Gastrocnemius medialis (tissue), 4 donors: Measurements from ENCODE around the gene TMIGD1. TPM values are rescaled to one million over a fixed set of nuclear protein-coding genes. Genes with fewer than 3 reads are reported as not detected.
"Not testable (repeated sequence)": the region's sequence is repeated elsewhere in the genome, so short reads cannot be mapped to it uniquely, and the experiment has no call there.

Experiments used
- ATAC-seq, 2 donors: fragments of 150-250 bp; one replicate each; pipeline ENCODE4 v1.9.1; 2016
- DNase-seq, 2 donors: peaks; one replicate each; pipeline ENCODE4 v3.0.0-alpha.2; 2019
- H3K27ac ChIP-seq, 4 donors: fragments of 200-600 bp; sonication (generic); 1 replicate in 1 of 4; 2 replicates in 3 of 4; pipeline ENCODE4 v1.5.1; 2016 to 2018; ENCODE audit warnings: mild to moderate bottlenecking in 2 of 4, moderate library complexity in 1 of 4
- H3K27me3 ChIP-seq, 3 donors: fragments of 200-600 bp; sonication (generic) in 2 of 3; 1 replicate in 1 of 3; 2 replicates in 2 of 3; pipeline versions ENCODE4 v1.5.1 to v1.6.0; 2016 to 2019; ENCODE audit warnings: mild to moderate bottlenecking in 1 of 3, moderate library complexity in 1 of 3
- H3K36me3 ChIP-seq, 2 donors: fragments of 200-600 bp; sonication (generic) in 1 of 2; one replicate each; pipeline ENCODE4 v1.5.1; 2017 to 2018
- H3K4me1 ChIP-seq, 2 donors: fragments of 200-600 bp; sonication (generic) in 1 of 2; one replicate each; pipeline ENCODE4 v1.5.1; 2016 to 2017; ENCODE audit warnings: mild to moderate bottlenecking in 2 of 2
- H3K4me3 ChIP-seq, 4 donors: fragments of 200-600 bp; sonication (generic) in 3 of 4; 1 replicate in 1 of 4; 2 replicates in 3 of 4; pipeline ENCODE4 v1.5.1; 2016 to 2019; ENCODE audit warnings: mild to moderate bottlenecking in 2 of 4
- H3K9me3 ChIP-seq, 3 donors: fragments of 200-600 bp; sonication (generic) in 2 of 3; 1 replicate in 1 of 3; 2 replicates in 2 of 3; pipeline ENCODE4 v1.5.1; 2016 to 2019
- POLR2A ChIP-seq, 2 donors: fragments of 450-650 bp; IDR thresholded peaks; one replicate each; pipeline ENCODE4 v1.6.1; 2017; ENCODE audit warnings: antibody characterized with exemption in 2 of 2, mild to moderate bottlenecking in 2 of 2, moderate library complexity in 2 of 2
- in situ Hi-C, 4 donors: fragments of 200-750 bp; cut with MboI; loops; one replicate each; pipeline versions ENCODE4 v1.15.0 to v1.8.0; 2017; ENCODE audit warnings: low sequenced_read_pairs in 4 of 4
- intact Hi-C: fragments of 100-400 bp; cut with DNase I; formaldehyde crosslinking; loops from one replicate; pipeline ENCODE4 v1.15.1; 2023; ENCODE audit warnings: low total_unique reads
- total RNA-seq, 4 donors: library from RNA; depleted of rRNA; stranded (reverse); fragments of >200 nt; gene quantifications; one replicate each; pipeline versions ENCODE4 v1.1.0 to v1.2.3, GENCODE V29; 2016
- TF ChIP-seq, protein P1 (sequence below), 5 experiments: fragments of 450-650 bp in 3 of 5; fragments of 200-600 bp in 2 of 5; sonication (generic) in 2 of 5; IDR thresholded peaks in 4 of 5; conservative IDR thresholded peaks in 1 of 5; 1 replicate in 4 of 5; 2 replicates in 1 of 5; pipeline ENCODE4 v1.5.1; 2016 to 2019; ENCODE audit warnings: antibody characterized with exemption in 5 of 5, mild to moderate bottlenecking in 3 of 5, moderate library complexity in 3 of 5

Gene TMIGD1
- total RNA-seq, 4 donors from 2014 or later = 0.68 TPM; not detected in 3

- Histone ChIP-seq H3K4me1 (peaks cover 0 to 17% of the 10 kb centered on the region in 2 donors), H3K4me3 (no peak overlapping the region), H3K27ac (peak overlapping the region in 3 of 4 donors; percentile 23 to 75 (median 58)), H3K9me3 (no peaks in the 10 kb centered on the region), H3K27me3 (no peaks in the 10 kb centered on the region), H3K36me3 (no peaks in the 10 kb centered on the region)
- DNase-seq (no peak), ATAC-seq (no peak)
- intact Hi-C loops = no loop called here
- TF ChIP-seq, protein P1, sequence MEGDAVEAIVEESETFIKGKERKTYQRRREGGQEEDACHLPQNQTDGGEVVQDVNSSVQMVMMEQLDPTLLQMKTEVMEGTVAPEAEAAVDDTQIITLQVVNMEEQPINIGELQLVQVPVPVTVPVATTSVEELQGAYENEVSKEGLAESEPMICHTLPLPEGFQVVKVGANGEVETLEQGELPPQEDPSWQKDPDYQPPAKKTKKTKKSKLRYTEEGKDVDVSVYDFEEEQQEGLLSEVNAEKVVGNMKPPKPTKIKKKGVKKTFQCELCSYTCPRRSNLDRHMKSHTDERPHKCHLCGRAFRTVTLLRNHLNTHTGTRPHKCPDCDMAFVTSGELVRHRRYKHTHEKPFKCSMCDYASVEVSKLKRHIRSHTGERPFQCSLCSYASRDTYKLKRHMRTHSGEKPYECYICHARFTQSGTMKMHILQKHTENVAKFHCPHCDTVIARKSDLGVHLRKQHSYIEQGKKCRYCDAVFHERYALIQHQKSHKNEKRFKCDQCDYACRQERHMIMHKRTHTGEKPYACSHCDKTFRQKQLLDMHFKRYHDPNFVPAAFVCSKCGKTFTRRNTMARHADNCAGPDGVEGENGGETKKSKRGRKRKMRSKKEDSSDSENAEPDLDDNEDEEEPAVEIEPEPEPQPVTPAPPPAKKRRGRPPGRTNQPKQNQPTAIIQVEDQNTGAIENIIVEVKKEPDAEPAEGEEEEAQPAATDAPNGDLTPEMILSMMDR (IDR thresholded peaks at IDR 0.05 in 4 of 5, conservative IDR thresholded peaks at IDR 0.05 in 1 of 5) = no peak
- no peak for TF ChIP-seq POLR2A (IDR thresholded peaks at IDR 0.05)
- in situ Hi-C loops = no loop called here
Measured at GRCh38 chr17:30343796-30344195, 9.9 kb upstream of the TMIGD1 start.

DNA sequence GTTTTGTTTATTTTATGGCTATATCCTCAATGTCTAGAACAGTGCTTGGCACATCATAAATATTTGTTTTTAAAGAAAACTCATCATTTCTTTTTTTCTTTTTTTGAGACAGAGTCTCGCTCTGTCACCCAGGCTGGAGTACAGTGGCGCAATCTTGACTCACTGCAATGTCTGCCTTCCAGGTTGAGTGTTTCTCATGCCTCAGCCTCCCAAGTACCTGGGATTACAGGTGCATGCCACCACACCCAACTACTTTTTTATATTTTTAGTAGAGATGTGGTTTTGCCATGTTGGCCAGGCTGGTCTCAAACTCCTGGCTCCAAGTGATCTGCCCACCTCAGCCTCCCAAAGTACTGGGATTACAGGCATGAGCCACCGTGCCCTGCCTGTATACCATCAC lies 9.4 kb upstream of the TMIGD1 start:
- H3K4me3 ChIP-seq, DNase-seq, H3K27ac ChIP-seq, ATAC-seq, intact Hi-C loops, in situ Hi-C loops, H3K9me3 ChIP-seq, H3K36me3 ChIP-seq, H3K27me3 ChIP-seq: not testable (repeated sequence)
- peaks cover 0 to 17% of the 10 kb centered on the region in 2 donors for H3K4me1 ChIP-seq

- DNase-seq = no peak
- ATAC-seq = no peak
- intact Hi-C loops (loop anchor here (2.0 kb wide), 1 partner anchor 39 kb away; no protein-coding TSS in a partner anchor), in situ Hi-C loops (no loop called here)
- H3K27ac ChIP-seq = peak overlapping the region in 3 of 4 donors; percentile 49 to 63 (median 50)
- peaks cover 0 to 17% of the 10 kb centered on the region in 2 donors for H3K4me1 ChIP-seq
- H3K36me3 ChIP-seq = no peaks in the 10 kb centered on the region
- H3K27me3 ChIP-seq = no peaks in the 10 kb centered on the region
- H3K4me3 ChIP-seq = no peak overlapping the region
- no peaks in the 10 kb centered on the region for H3K9me3 ChIP-seq
- TF ChIP-seq, protein P1 (IDR thresholded peaks at IDR 0.05 in 4 of 5, conservative IDR thresholded peaks at IDR 0.05 in 1 of 5) = no peak
- no peak for TF ChIP-seq POLR2A (IDR thresholded peaks at IDR 0.05)
Measured at GRCh38 chr17:30341703-30342249, 7.9 kb upstream of the TMIGD1 start.

DNA sequence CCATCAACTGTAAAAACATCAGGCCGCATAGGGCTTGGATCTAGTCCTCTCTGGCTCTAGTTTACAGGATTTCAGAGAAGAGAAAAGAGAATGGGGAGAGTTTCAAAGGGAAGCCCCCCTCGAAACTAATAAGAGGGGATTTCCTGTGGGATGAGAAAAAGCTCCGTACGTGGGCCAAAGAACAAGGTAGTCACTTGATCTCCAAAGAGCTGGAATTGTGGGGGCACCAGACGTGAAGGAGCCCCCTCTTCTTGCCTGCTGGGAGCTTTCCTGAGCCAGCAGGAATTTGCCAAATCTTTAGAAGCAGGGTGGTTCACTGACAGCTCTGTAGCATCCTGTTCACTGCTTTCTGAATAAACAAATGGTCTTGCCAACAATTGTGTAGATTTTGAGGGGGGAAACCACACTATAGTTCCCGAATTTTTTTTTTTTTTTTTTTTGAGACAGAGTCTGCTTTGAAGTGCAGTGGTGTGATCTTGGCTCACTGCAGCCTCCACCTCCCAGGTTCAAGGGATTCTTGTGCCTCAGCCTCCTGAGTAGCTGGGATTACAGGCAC lies 7.0 kb upstream of the TMIGD1 start:
- in situ Hi-C loops = no loop called here
- H3K9me3 ChIP-seq = no peaks in the 10 kb centered on the region
- no peak overlapping the region for H3K4me3 ChIP-seq
- intact Hi-C loops = loop anchor here (2.0 kb wide), 1 partner anchor 40 kb away; no protein-coding TSS in a partner anchor
- H3K27ac ChIP-seq = peak overlapping the region in 3 of 4 donors; percentile 49 to 63 (median 61)
- TF ChIP-seq, protein P1 (IDR thresholded peaks at IDR 0.05 in 4 of 5, conservative IDR thresholded peaks at IDR 0.05 in 1 of 5) = no peak
- TF ChIP-seq POLR2A (IDR thresholded peaks at IDR 0.05) = no peak
- DNase-seq (no peak), ATAC-seq (peak in 1 of 2 donors; percentile 11)
- peaks cover 0 to 17% of the 10 kb centered on the region in 2 donors for H3K4me1 ChIP-seq
- H3K36me3 ChIP-seq = no peaks in the 10 kb centered on the region
- no peaks in the 10 kb centered on the region for H3K27me3 ChIP-seq

- in situ Hi-C loops (no loop called here), intact Hi-C loops (loop anchor here (10.0 kb wide), 1 partner anchor 234 kb away; no protein-coding TSS in a partner anchor)
- Histone ChIP-seq H3K27me3 (no peaks in the 10 kb centered on the region), H3K9me3 (no peaks in the 10 kb centered on the region), H3K36me3 (no peaks in the 10 kb centered on the region), H3K27ac (no peak overlapping the region), H3K4me3 (no peak overlapping the region), H3K4me1 (peaks cover 0 to 4% of the 10 kb centered on the region in 2 donors)
- ATAC-seq = no peak
- TF ChIP-seq POLR2A (IDR thresholded peaks at IDR 0.05) = no peak
- TF ChIP-seq, protein P1 (IDR thresholded peaks at IDR 0.05 in 4 of 5, conservative IDR thresholded peaks at IDR 0.05 in 1 of 5) = no peak
- no peak for DNase-seq
Measured at GRCh38 chr17:30339086-30339485, 5.2 kb upstream of the TMIGD1 start.
